OCI-LY3 (cell line): ENCODE measurements around the gene SNRPD2.

ENCODE experiments used
- CTCF ChIP-seq: fragments of 200-600, 300-600 bp; sonication (generic); IDR thresholded peaks from 2 replicates; pipeline ENCODE4 v1.5.1; 2014; ENCODE audit warnings: antibody characterized with exemption, low read length, low read depth
- EZH2phosphoT487 ChIP-seq: fragments of 200-600 bp; shearing (Covaris generic); IDR thresholded peaks from 2 replicates; pipeline ENCODE4 v1.6.1; 2018; ENCODE audit warnings: antibody characterized with exemption, mixed run types, low read depth

- TF ChIP-seq CTCF (peak; percentile 98), EZH2phosphoT487 (no peak)
These were observed 1.5 kb upstream of the SNRPD2 start for GRCh38 chr19:45693106-45693788.
